CD4-positive, alpha-beta T cell treated with Interleukin-10 for 1 hour (primary cell): ENCODE measurements around the gene PSMB7.
A peak's percentile ranks its signal among the peaks of the same experiment; 100 is the strongest.
"Not testable (repeated sequence)": the region's sequence is repeated elsewhere in the genome, so short reads cannot be mapped to it uniquely, and the experiment has no call there.

ENCODE experiments used
- DNase-seq: peaks from one replicate; pipeline ENCODE4 v3.0.0-alpha.2; 2020

Gene PSMB7

GRCh38 chr9:124442826-124443225, 27.6 kb upstream of the PSMB7 start:
- DNase-seq = no peak

DNA sequence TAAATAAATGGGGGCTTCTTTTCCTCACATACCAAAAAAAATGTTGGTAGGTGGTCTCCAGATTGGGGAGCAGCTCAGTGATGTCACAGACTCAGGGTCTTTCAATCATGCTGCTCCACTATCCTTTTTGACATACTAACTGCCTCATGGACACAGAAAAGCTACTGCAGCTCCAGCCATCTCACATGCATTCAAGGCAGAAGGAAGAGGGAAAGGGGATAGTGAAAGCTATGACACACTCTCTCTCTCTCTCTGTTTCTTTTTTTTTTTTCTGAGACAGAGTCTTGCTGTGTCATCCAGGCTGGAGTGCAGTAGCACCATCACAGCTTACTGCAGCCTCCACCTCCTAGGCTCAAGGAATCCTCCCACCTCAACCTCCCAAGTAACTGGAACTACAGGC, 27.1 kb upstream of the PSMB7 start:
- no peak for DNase-seq

DNA sequence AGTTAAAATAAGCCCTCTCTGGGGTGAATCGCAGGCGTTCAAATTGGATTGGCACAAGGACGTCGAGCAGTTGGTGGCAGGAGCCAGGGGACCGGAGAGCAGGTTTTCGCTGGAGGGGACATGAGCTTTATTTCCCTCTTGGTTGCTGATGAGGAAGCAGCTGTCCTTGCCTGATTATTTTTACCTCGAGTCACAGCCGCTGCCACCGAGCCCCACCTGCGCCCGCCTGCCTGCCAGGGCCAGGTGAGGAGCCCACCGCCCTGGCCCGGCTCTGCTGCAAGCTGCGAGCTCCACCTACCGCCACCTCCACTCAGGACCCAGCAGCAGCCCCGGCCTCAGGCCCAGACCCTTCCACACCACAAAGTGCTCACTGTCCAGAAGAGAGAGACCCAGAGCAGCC, 26.0 kb upstream of the PSMB7 start:
- no peak for DNase-seq

DNA sequence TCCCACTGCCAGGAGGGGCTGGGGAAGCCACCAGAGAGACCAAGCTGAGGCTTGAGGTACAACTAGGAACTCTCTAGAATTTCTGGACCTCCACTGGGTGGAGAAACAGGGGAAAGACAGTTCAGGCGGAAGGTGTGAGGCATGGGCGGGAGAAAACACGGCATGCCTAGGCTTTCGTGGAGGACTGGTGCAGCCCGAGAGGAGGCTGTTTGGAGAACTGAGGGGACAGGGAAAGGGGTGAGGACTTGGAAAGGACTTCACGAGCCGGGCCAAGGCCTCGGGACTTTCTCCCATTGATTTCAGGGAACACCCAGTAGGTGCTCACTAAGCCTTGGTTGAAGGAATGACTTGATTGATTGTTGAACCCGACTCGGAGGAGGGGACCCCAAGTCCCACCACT, 25.5 kb upstream of the PSMB7 start:
- no peak for DNase-seq

GRCh38 chr9:124439686-124440243, 24.5 kb upstream of the PSMB7 start:
- DNase-seq = no peak

DNA sequence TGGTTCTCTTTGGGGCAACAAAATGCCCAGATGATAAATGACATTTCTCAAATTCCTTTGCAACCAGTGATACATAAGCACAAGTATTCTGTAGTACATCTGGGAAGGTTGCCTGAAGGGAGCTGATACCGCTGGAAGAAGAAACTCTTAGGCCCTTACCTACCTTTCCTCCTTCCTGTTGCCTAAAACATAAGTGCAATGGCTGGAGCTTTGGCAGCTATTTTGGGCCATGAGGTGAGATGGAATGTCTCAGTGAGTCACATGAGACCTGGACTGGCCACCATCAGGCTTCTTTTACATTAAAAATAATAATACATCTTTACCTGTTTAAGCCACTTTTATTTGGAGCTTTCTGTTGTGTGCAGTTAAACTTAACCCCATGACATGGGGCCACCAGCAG, 23.8 kb upstream of the PSMB7 start:
- no peak for DNase-seq

- no peak for DNase-seq
Observed at GRCh38 chr9:124438091-124438490, 22.8 kb upstream of the PSMB7 start.

- DNase-seq = no peak
Observed at GRCh38 chr9:124437086-124437485, 21.8 kb upstream of the PSMB7 start.

DNA sequence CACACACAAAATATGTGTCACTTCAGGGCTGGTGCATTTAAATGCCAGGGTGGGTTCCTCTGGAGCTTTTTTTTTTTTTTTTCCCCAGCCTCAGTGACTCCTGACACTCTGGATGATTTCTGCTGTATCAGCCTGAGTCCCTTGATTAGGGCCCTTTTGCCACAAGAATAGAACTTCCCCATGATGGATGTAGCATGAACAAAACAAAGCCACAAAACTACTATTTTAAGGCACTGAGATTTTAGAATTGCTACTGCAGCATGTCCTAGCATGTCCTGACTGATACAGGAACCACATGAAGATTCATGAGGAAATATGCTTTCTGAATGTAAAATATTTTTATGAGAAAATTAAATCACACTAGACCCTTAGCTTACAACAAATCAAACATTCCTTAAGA, 21.1 kb upstream of the PSMB7 start:
- no peak for DNase-seq

GRCh38 chr9:124429530-124429867, 14.3 kb upstream of the PSMB7 start:
- no peak for DNase-seq

DNA sequence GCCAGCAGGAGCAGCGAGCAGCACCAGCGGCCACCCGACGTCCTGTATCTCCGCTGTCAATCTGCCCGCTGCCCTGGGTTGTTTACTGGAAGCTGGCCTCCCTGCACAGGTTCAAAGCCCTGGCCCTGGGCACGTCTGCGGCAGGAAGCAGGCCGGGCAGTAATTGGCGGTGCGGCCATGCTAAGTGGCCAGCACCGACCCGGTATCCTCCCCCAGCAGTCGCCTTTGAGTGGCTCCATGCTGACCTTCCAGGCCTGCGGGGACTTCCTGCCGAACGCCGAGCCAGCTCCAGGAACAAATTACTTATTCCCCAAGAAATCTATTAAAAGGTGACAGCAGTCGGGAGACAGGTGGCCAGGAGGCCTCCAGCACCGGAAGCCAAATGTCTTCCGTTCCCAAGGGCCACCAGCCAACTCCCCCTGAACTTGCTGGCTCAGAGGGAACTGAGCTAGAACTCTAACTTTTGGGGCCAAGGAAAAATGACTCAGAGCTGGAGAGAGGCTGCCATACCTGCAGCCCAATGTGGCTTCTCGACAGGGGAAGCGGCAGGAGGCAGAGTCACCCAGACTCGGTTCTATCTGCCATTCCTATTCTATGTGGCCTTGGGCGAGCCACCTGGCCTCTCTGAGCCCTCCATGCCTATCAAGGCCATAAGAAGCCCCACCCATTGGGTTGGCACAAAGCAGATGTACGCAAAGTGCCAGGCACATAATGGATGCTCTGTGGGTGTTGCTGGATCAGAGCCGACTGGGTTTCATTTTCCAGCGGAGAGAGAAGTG, 13.7 kb upstream of the PSMB7 start:
- no peak for DNase-seq

DNA sequence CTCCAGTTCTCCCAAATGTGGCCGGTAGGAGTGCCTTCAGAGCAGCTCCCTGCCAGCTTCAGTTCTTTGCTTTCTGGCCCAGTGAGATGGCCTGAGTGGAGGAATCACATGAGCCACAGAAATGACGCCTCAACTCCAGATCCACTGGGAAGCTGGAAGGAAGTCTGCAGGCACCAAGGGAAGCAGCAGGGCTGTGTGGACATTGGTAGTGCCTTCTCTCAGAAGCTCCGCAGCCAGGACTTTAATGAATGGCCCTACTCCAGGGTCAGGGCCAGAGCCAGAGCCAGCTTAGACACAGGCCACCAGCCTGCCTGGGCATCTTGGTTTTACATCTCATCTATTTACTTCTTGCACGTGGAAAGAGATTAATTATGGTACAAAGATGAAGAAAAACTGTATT, 12.0 kb upstream of the PSMB7 start:
- DNase-seq = no peak

GRCh38 chr9:124426361-124426760, 11.1 kb upstream of the PSMB7 start:
- no peak for DNase-seq

DNA sequence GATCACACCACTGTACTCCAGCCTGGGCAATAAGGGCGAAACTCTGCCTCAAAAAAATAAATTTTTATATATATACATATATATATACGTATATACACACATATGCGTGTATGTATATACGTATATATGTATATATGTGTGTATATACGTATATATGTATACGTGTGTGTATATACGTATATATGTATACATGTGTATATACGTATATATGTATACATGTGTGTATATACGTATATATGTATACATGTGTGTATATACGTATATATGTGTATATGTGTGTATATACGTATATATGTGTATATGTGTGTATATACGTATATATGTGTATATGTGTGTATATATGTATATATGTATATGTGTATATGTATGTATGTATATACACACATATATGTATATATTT, 10.5 kb upstream of the PSMB7 start:
- not testable (repeated sequence) for DNase-seq

DNA sequence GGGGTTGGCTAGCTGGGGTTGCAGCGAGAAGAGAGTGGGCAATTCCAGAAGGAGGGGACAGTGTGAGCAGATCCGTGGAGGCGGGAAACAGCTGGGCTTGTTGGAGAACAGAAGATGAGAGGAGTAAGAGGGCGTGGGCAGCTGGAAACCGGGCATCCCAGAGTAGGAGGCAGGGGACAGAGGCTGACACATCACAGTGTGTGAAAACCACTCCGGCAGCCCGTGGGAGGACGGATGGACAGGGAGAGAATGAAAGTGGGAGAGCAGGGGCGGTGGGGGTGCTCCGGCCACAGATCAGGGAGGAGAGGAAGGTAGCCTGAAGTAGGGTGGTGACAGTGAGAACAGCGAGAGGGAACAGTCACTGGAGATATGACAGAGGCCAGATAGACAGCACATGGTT, 8.3 kb upstream of the PSMB7 start:
- DNase-seq = no peak

GRCh38 chr9:124423155-124423554, 7.9 kb upstream of the PSMB7 start:
- DNase-seq = no peak

GRCh38 chr9:124420991-124421543, 5.8 kb upstream of the PSMB7 start:
- DNase-seq = peak; percentile 14

DNA sequence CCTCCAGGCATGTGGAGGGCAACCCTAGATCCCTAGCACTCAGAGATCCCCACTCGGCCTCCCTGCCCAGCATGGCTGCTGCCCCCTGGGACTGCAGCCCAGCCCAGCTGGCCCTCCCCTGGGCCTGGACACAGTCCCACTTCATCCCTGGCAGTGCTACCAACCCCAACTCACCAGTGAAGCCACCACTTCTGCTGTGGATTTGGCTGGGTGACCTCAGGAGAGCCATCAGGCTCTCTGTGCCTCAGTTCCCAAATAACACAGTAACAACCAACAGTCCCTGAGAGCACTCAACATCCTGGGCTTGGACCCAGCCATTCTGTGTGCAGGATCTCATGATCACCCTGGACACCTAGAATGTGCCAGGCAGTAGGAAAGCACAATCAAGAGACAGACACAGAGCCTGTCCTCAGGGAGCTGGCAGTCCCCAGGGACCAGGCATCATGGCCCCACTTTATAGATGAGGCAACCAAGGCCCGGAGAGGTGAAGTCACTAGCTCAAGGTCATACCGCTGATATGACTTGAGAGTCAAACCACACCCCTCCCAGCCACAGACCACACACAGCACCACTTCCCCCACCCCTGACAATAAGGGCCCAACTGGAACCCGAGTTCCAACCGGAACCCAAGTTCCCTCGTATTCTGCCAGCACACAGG, 4.7 kb upstream of the PSMB7 start:
- DNase-seq = no peak

DNA sequence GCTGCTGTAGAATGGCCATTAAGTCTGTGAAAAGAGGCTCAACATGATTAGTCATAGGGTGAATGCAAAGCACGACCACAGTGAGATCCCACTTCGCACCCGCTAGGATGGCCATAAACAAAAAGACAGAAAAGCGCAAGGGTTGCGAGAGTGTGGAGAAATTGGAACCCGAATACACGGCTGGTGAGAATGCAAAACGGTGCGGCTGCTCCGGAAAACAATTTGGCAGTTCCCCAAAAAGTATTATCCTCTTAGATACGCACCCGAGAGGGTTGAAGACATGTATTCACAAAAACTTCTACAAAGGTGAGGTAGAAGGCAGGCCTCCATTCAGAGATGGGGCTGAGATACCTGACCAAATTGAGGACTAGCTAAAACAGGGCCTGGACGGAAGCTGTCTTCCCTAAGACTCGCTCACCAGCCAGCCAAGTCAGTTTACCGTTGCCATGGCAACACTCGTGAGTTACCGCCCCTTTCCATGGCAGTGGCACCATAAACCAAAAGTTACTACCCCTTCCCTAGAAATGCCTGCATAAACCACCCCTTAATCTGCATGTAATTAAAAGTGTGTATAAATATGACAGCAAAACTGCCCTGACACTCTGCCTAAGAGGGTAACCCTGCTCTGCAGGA, 726 bp upstream of the PSMB7 start:
- no peak for DNase-seq

DNA sequence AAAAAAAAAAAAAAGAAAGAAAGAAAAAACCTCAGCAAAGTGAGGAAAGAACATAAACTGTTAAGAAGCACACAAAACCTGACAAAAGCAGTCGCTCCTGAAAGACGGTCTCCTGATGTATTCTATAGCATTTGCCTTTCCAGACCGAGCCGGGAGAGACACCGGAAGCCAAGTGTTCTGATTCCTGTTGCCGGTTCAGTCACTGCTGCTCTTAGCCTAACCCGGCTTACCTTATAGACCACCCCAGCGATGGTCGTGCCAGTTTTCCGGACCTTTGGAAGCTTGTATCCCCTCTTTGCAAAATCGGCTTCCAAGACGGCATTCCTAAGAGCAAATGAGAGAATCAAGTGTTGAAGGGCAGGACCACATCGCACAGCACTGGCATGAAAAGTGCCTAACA, 630 bp downstream of the PSMB7 start:
- DNase-seq = no peak

DNA sequence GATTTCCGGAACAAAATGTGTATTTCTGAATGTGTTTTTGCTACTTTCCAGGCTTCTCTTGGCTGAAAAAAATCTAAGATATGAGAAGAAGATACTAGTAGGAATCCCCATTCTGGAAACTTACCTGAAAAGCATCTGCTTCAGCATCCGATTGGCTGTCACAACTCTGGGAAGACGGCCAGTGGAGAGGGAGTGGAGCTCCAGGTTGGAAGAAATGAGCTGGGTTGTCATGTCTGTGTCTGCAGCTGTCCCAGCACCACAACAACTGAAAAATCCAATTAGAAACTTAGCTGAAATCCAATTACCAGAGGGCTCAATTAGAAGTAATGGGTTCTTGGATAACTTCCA, 3.0 kb downstream of the PSMB7 start:
- DNase-seq = no peak

GRCh38 chr9:124411514-124412227, 3.6 kb downstream of the PSMB7 start:
- DNase-seq = no peak

- DNase-seq = no peak
Observed at GRCh38 chr9:124410321-124410913, 4.8 kb downstream of the PSMB7 start.
